ENCODE measurements around the gene GLI2.

The GLI2 gene

DNA sequence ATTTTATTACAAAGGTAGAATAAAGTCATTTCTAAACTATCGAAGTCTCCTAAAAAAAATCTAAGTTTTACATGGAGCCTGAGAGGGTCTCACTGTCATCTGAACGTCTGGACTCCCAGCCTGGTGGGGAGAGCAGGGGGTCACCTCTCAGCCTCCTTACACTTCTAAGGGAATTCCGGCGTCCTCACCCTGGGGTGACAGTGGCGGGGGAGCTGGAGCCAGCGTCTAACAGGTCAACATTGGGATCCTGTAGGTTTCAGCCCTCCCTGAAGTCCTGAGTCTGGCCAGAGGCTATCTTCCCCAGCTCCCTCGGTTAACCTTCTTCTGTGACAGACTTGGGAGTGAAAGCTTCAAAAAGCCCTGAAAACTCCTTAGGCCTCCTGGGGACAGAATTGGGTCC lies 34.6 kb upstream of the GLI2 start:
- no peaks in the 10 kb centered on the region for H3K36me3 ChIP-seq (ENCODE audit: control insufficient read depth, insufficient read depth, low read length, severe bottlenecking)
- DNase-seq (ENCODE audit: low read depth), result no peak

DNA sequence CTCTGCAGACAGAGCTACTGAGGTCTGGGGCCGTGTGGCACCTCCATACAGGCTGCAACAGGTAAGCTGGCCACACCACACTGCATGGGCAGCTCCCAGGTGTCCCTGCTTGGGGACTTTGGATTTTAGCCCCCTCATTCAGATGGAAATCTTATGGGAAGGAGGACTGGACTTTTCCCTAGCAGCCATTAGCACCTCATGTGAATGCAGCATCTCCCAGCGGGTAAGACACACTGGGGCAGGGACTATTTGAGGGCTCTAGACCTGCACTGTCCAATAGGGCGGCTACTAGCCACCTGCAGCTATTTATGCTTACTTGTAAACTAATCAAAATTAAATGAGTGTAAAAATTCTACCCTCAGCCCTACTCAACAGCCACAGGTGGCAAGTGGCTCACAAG lies 34.2 kb upstream of the GLI2 start:
- Histone ChIP-seq H3K9ac (ENCODE audit: low read length) (no peak overlapping the region), H3K4me3 (ENCODE audit: low read length) (no peak overlapping the region), H3K4me1 (ENCODE audit: control insufficient read depth, insufficient read depth, low read length) (no peaks in the 10 kb centered on the region), H3K27me3 (replicated peaks; ENCODE audit: control insufficient read depth, insufficient read depth, low read length) (no peaks in the 10 kb centered on the region), H3K9me3 (ENCODE audit: control insufficient read depth, low read length) (no peaks in the 10 kb centered on the region), H3K36me3 (ENCODE audit: control insufficient read depth, insufficient read depth, low read length, severe bottlenecking) (no peaks in the 10 kb centered on the region)
- no peak for DNase-seq (ENCODE audit: low read depth)

More for the DNA sequence above, 34.6 kb upstream of the GLI2 start:
- H3K4me3 ChIP-seq (ENCODE audit: low read length), result no peak overlapping the region
- H3K4me1 ChIP-seq (ENCODE audit: control insufficient read depth, insufficient read depth, low read length), result no peaks in the 10 kb centered on the region
- no peaks in the 10 kb centered on the region for H3K9me3 ChIP-seq (ENCODE audit: control insufficient read depth, low read length)
- H3K27me3 ChIP-seq (replicated peaks; ENCODE audit: control insufficient read depth, insufficient read depth, low read length), result no peaks in the 10 kb centered on the region
- no peak overlapping the region for H3K9ac ChIP-seq (ENCODE audit: low read length)

DNA sequence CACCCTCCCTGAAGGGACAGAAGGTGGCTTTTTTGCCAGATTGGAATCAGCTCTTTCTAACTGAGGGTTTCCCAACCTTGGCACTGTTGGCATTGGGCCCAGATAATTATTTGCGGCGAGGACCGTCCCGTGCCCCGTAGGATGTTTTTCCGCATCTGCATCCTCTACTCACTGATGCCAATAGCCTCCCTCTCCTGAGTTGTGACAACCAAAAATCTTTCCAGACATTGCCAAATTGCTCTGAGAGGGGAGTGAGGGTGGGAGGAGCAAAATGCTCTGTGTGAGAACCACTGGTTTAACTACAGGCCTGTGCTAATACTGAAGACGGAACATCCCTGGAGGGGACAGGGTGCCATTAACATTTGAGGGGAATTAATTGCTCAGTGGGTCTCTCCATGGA lies 33.6 kb upstream of the GLI2 start:
- no peaks in the 10 kb centered on the region for H3K27me3 ChIP-seq (replicated peaks; ENCODE audit: control insufficient read depth, insufficient read depth, low read length)
- H3K36me3 ChIP-seq (ENCODE audit: control insufficient read depth, insufficient read depth, low read length, severe bottlenecking), result no peaks in the 10 kb centered on the region
- DNase-seq (ENCODE audit: low read depth), result no peak
- no peak overlapping the region for H3K4me3 ChIP-seq (ENCODE audit: low read length)
- H3K9ac ChIP-seq (ENCODE audit: low read length), result no peak overlapping the region
- H3K4me1 ChIP-seq (ENCODE audit: control insufficient read depth, insufficient read depth, low read length), result no peaks in the 10 kb centered on the region
- H3K9me3 ChIP-seq (ENCODE audit: control insufficient read depth, low read length), result no peaks in the 10 kb centered on the region

DNA sequence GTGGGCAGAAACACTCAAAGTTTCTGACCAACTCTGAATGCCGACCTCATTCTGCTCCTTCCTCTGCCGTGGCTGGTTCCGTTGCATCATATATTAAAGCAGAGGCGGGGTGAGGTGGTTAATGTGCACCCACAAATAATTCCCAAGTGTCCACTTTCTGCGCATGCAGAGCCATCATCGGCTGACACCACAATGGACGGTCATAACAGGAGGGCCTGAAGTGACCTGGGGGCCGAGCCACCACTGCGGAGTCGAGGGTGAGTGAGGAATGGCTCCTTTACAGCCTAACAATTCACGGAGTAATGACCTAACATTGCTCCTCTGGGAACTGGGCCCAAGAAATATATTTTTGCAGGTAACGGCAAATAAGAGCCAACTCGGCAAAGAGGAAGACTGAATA lies 32.9 kb upstream of the GLI2 start:
- H3K36me3 ChIP-seq (ENCODE audit: control insufficient read depth, insufficient read depth, low read length, severe bottlenecking), result no peaks in the 10 kb centered on the region
- H3K4me1 ChIP-seq (ENCODE audit: control insufficient read depth, insufficient read depth, low read length), result no peaks in the 10 kb centered on the region
- no peaks in the 10 kb centered on the region for H3K9me3 ChIP-seq (ENCODE audit: control insufficient read depth, low read length)
- H3K4me3 ChIP-seq (ENCODE audit: low read length), result no peak overlapping the region
- no peak for DNase-seq (ENCODE audit: low read depth)
- H3K27me3 ChIP-seq (replicated peaks; ENCODE audit: control insufficient read depth, insufficient read depth, low read length), result no peaks in the 10 kb centered on the region
- no peak overlapping the region for H3K9ac ChIP-seq (ENCODE audit: low read length)

DNA sequence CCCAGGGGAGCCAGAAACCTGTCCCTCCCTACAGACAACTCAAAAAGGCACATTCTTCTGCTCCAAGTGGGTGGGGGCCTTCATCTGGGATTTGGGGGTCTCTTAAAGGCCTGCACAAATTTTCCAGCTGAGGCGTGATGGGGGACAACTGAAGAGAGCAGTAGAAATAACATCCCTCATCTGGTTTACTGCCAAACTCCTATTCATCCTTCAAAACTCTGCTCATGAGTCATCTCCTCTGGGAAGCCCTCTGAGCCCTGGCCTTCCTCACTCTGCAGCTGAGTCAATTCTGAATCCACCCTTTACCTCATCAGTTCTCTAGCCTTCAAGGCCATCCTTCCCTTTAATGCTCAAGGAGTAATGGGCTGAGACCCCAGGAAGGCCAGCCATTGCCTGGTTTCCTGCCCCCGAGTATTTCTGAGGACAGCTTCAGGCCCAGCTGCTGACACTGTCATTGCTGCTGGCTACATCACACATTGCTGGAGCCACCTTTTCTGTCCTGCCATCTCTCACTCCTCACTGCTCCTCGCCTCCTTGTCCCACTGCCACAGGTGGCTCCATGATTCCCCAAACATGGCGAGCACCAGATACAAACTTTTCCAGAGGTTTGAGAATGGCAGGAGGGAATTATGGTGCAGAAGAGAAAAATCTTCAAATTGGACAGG lies 32.2 kb upstream of the GLI2 start:
- no peak overlapping the region for H3K4me3 ChIP-seq (ENCODE audit: low read length)
- H3K36me3 ChIP-seq (ENCODE audit: control insufficient read depth, insufficient read depth, low read length, severe bottlenecking), result no peaks in the 10 kb centered on the region
- H3K9ac ChIP-seq (ENCODE audit: low read length), result no peak overlapping the region
- no peaks in the 10 kb centered on the region for H3K27me3 ChIP-seq (replicated peaks; ENCODE audit: control insufficient read depth, insufficient read depth, low read length)
- H3K4me1 ChIP-seq (ENCODE audit: control insufficient read depth, insufficient read depth, low read length), result no peaks in the 10 kb centered on the region
- peak; percentile 86 for DNase-seq (ENCODE audit: low read depth)
- no peaks in the 10 kb centered on the region for H3K9me3 ChIP-seq (ENCODE audit: control insufficient read depth, low read length)

DNA sequence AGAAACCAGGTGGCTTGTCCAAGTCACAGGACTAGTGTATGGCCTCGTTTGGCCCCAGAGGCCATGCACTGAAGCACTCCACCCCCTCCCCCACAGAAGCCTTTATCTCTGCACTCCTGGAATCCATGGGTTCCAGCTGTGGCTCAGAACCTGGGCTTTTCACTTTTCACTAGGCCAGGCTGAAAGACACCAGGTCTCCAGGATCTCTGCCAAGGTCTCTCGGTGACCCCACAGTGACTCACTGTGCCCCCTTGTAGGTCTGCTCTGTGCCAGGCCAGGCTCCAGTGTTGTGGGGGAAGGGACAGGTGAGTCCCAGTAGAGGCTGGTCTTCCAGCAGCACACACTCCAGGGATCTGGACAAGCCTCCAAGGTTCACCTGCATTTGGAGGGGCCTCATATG lies 31.0 kb upstream of the GLI2 start:
- Histone ChIP-seq H3K27me3 (replicated peaks; ENCODE audit: control insufficient read depth, insufficient read depth, low read length) (no peaks in the 10 kb centered on the region), H3K4me3 (ENCODE audit: low read length) (no peak overlapping the region), H3K4me1 (ENCODE audit: control insufficient read depth, insufficient read depth, low read length) (peaks cover 1% of the 10 kb centered on the region), H3K9ac (ENCODE audit: low read length) (no peak overlapping the region), H3K36me3 (ENCODE audit: control insufficient read depth, insufficient read depth, low read length, severe bottlenecking) (no peaks in the 10 kb centered on the region), H3K9me3 (ENCODE audit: control insufficient read depth, low read length) (no peaks in the 10 kb centered on the region)
- no peak for DNase-seq (ENCODE audit: low read depth)

DNA sequence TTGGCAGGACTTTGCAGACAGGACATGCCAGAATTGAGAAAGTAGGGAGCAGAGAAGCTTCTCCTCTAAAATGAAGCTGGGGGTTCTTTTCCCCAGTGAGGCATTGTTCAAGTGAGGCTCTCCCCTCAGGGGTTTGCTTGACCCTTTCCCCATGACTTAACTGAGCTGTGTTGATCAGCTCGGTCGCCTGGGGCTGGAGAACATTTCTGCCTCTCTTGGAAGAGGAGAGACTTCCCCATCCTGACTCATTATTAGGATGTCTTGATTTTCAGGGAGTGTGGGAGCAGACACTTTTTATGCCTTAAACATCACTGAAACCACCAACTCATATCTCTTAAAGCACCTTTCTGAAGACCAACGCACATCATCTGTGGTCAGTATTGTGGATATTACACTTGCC lies 27.9 kb upstream of the GLI2 start:
- DNase-seq (ENCODE audit: low read depth), result no peak
- Histone ChIP-seq H3K4me1 (ENCODE audit: control insufficient read depth, insufficient read depth, low read length) (peaks cover 4% of the 10 kb centered on the region), H3K9me3 (ENCODE audit: control insufficient read depth, low read length) (no peaks in the 10 kb centered on the region), H3K27me3 (replicated peaks; ENCODE audit: control insufficient read depth, insufficient read depth, low read length) (no peaks in the 10 kb centered on the region), H3K36me3 (ENCODE audit: control insufficient read depth, insufficient read depth, low read length, severe bottlenecking) (no peaks in the 10 kb centered on the region), H3K9ac (ENCODE audit: low read length) (no peak overlapping the region), H3K4me3 (ENCODE audit: low read length) (no peak overlapping the region)

DNA sequence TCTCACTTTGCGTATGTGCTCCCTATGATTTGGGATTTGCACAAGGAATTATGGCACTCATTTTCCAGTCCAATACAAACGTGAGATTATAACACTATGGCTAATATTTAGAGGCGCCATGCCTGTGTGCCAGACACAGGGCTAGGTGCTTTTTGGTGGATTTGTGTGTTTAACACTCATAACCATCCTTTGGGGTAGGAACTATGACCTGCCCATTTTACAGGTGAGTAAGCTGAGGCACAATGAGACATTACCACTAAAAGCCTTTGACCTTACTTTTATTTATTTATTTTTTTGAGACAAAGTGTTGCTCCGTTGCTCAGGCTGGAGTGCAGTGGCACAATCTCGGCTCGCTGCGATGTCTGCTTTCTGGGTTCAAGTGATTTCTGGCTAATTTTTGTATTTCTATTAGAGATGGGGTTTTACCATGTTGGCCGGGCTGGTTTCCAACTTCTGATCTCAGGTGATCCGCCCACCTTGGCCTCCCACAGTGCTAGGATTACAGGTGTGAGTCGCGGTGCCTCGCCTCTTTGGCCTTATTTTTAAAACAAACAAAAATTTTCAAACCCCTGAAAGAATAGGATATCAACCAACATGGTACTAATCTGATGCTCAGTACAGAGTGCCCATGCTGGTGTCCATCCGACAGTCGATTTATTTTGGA lies 26.6 kb upstream of the GLI2 start:
- Histone ChIP-seq H3K9me3 (ENCODE audit: control insufficient read depth, low read length) (no peaks in the 10 kb centered on the region), H3K9ac (ENCODE audit: low read length) (no peak overlapping the region), H3K36me3 (ENCODE audit: control insufficient read depth, insufficient read depth, low read length, severe bottlenecking) (no peaks in the 10 kb centered on the region), H3K4me1 (ENCODE audit: control insufficient read depth, insufficient read depth, low read length) (peaks cover 4% of the 10 kb centered on the region), H3K4me3 (ENCODE audit: low read length) (no peak overlapping the region), H3K27me3 (replicated peaks; ENCODE audit: control insufficient read depth, insufficient read depth, low read length) (no peaks in the 10 kb centered on the region)
- no peak for DNase-seq (ENCODE audit: low read depth)

DNA sequence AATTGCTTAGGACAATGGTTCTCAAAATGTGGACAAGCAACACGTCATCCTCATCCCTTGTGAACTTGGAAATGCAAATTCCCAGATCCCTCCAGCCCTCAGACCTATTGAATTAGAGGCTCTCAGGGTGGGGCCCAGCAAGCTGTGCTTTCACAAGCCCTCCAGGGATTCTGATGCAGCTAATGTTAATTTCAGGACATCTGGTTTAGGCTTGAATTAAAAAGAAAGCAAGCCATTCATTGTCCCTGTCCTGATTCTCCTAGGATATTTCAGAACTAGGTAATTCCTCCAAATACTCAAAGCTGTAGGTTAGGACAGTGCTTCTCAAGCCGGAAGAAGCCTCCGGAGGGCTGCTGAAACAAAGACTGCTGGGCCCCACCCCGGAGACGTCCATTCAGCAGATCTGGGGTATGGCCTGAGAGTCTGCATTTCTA lies 26.0 kb upstream of the GLI2 start:
- DNase-seq (ENCODE audit: low read depth), result no peak
- Histone ChIP-seq H3K27me3 (replicated peaks; ENCODE audit: control insufficient read depth, insufficient read depth, low read length) (no peaks in the 10 kb centered on the region), H3K4me3 (ENCODE audit: low read length) (no peak overlapping the region)

DNA sequence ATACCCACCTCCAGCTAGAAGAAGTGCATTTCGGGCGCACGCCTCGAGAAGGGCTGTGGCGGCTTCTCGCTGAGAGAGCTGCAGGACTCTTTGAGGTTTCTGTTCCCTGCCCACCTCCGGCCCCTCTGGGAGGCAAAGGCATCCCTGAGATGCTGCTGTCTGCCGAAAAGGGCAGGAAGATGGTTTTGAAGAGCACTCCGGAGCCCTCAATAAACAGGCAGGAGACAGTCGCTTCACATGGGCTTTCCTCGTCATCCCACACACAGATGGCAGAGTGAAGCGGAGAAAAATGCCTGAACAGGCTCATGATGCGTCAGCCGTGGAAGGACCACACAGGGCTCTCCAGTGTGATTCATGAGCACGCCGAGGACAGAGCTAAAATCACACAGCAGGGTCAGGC lies 25.4 kb upstream of the GLI2 start:
- peak; percentile 38 for DNase-seq (ENCODE audit: low read depth)
- no peaks in the 10 kb centered on the region for H3K27me3 ChIP-seq (replicated peaks; ENCODE audit: control insufficient read depth, insufficient read depth, low read length)

More for the DNA sequence above, 26.0 kb upstream of the GLI2 start:
- Histone ChIP-seq H3K36me3 (ENCODE audit: control insufficient read depth, insufficient read depth, low read length, severe bottlenecking) (no peaks in the 10 kb centered on the region), H3K4me1 (ENCODE audit: control insufficient read depth, insufficient read depth, low read length) (peaks cover 4% of the 10 kb centered on the region), H3K9ac (ENCODE audit: low read length) (no peak overlapping the region), H3K9me3 (ENCODE audit: control insufficient read depth, low read length) (no peaks in the 10 kb centered on the region)

DNA sequence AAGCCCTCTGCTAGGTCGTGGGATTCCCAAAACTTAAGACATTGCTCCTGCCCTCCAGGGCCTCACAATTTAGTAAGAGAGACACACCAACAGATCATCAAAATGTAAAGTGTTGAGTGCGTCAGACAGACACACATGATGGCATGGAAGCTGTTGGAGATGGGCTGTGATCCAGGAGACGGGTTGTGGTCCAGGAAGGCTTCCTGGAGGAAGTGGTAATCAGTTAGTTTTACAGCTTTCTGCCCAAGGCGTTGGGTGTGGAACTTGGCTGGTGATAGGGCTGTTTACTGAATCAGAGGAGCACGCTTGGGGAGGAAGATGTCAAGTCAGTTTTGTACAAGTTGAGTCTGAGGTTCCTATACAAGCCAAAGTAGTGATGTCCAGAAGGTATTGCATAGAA lies 24.0 kb upstream of the GLI2 start:
- H3K9ac ChIP-seq (ENCODE audit: low read length), result no peak overlapping the region
- H3K27me3 ChIP-seq (replicated peaks; ENCODE audit: control insufficient read depth, insufficient read depth, low read length), result no peaks in the 10 kb centered on the region
- DNase-seq (ENCODE audit: low read depth), result no peak
- H3K9me3 ChIP-seq (ENCODE audit: control insufficient read depth, low read length), result no peaks in the 10 kb centered on the region
- H3K4me1 ChIP-seq (ENCODE audit: control insufficient read depth, insufficient read depth, low read length), result peaks cover 4% of the 10 kb centered on the region
- no peaks in the 10 kb centered on the region for H3K36me3 ChIP-seq (ENCODE audit: control insufficient read depth, insufficient read depth, low read length, severe bottlenecking)
- no peak overlapping the region for H3K4me3 ChIP-seq (ENCODE audit: low read length)

More for the DNA sequence above, 25.4 kb upstream of the GLI2 start:
- H3K4me1 ChIP-seq (ENCODE audit: control insufficient read depth, insufficient read depth, low read length), result peaks cover 4% of the 10 kb centered on the region
- no peak overlapping the region for H3K9ac ChIP-seq (ENCODE audit: low read length)
- no peak overlapping the region for H3K4me3 ChIP-seq (ENCODE audit: low read length)
- H3K36me3 ChIP-seq (ENCODE audit: control insufficient read depth, insufficient read depth, low read length, severe bottlenecking), result no peaks in the 10 kb centered on the region
- no peaks in the 10 kb centered on the region for H3K9me3 ChIP-seq (ENCODE audit: control insufficient read depth, low read length)

All from adipocyte (in vitro differentiated cells).